ENCODE data around the gene RPLP2. TPM values are rescaled to one million over a fixed set of nuclear protein-coding genes. Genes with fewer than 3 reads are reported as not detected.

The RPLP2 gene
- total RNA-seq, 1 donor from 2014 or later, result 232 TPM

DNA sequence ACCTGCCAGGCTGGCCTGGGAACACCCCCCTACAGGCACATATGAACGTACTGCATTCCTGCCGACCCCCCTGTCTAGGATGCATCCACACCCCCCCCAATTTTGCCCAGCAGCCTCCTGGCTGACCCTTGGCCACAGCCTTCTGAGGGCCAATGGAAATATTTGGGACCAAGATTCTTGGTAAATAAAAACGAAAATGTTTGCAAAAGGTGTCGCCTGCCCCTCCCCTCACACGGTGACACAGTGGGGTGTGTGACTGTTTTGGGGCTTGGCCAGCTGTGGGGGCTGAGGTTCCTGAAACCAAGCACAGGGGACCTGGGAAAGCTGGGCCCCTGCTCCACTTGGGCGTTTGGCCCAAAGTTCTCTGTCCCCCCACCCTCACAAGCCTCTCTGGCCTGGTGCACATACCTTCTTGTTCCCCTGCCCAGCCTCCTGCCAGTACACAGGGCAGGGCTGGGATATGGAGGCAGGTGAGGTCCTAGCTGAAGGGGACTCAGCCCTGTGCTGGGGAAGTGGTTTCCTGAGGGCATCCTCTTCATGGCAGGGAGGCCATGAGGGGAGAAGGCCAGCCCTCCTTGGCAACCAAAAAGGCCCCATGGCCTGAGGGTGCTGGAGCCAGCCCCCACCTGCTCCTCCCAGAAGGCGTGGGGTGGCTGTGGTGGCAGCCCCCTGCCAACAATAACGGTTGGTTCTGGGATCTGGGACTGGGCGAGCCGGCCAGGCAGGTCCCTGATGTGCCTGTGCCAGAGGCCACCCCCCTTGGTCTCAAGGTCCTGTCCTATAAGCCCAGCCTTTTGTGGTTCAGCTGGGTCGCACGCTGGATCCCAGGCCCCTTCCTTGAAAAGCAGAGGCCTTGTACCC, 15.8 kb downstream of the RPLP2 start:
- DNase-seq, result no peak

DNA sequence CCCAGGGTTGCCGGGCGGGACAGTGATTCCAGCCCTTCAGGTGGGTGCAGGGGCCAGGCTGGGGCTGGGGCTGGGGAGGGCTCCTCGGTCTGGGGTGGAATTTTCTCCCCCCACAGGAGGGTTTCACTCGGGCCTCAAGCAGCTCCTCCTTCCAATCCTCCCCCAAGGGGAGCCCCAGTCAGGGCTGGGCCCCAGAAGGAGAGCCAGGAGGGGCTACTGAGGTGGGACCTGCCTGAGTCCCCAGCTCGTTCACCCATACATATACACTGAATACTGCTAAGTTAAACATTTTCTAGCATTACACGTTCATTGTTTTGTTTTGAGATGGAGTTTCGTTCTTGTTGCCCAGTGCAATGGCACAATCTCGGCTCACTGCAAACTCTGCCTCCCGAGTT, 16.5 kb downstream of the RPLP2 start:
- no peak for DNase-seq

DNA sequence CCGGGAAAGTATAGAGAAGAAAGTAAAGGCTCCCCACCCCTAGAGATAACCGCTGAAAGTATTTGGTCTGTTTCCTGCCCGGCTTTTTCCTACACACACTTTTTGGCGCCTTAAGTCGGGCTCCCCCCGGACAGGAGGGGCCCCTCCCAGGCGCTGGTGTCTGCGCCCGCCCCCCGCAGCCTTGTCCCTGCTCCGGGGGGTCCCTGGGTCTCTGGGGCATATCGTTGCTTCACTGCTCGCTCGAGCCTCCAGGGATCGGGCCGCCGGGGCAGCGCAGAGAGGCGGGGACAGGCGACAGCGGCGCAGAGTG, 17.0 kb downstream of the RPLP2 start:
- no peak for DNase-seq

- no peak for DNase-seq
These were observed 17.6 kb downstream of the RPLP2 start for GRCh38 chr11:827146-827896.

DNA sequence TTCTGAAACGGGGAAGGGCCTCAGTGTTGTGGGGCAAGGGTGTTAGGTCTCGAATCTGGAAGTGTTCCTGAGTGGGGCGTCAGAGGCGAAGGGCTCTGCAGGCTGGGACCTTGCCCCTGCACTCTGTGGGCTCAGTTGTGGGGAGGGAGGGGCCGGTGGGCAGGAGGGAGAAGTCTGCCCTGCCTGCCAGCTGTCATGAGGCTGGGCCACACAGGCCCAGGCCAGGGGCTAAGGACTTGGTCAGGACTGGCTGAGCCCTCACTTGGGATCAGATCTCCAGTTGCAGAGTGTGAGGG, 18.1 kb downstream of the RPLP2 start, which contains the start of gene CRACR2B:
TSS of gene CRACR2B (plus strand) at position 23 of the 296 bp plus-strand sequence. CDS start 689 bp downstream, outside the sequence.
- DNase-seq, result no peak

DNA sequence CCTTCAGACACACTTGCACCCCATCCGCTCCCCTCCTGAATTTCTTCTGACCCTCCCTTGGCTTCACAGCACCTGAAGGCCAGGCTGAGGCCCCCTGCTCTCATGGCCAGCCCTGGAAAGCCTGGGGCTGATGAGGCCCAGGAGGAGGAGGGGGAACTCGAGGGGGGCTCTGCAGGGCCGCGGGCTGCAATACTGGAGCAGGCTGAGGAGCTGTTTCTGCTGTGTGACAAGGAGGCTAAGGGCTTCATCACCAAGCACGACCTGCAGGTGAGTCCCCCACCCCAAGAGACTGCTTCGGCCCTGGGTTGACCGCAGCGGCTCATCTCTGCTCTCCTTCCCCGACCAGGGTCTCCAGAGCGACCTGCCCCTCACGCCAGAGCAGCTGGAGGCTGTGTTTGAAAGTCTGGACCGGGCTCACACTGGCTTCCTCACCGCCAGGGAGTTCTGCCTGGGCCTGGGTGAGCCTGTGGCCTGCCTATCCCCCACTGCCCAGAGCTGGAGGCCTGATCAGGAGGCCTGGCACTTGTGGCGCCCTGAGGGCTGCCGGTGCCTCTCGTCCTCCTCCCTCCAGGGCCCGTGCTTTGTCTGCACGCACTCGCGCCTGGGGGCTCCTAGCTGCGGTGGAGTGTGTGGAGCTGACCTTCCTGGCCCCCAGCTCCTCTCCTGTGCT, 18.9 kb downstream of the RPLP2 start:
- DNase-seq, result no peak

- DNase-seq, result peak; percentile 82
These were observed 19.5 kb downstream of the RPLP2 start for GRCh38 chr11:829176-829846.

DNA sequence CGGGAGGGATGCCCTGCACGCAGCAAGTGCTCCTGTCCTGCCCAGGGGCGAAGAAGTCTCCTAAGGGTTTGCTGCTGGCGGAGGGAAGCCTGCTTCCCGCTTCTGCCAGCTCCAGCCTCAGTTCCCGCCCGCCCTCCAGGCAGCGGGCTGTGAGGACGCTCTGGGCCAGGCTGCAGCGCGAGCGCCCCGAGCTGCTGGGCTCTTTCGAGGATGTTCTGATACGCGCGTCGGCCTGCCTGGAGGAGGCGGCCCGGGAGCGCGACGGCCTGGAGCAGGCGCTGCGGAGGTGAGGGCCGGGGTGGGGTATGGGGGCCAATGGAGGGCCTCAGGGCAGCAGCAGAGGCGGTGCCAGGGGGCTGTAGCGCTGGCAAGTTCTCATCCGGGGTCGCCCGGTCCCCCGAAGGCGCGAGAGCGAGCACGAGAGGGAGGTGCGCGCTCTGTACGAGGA, 20.1 kb downstream of the RPLP2 start:
- DNase-seq, result no peak

DNA sequence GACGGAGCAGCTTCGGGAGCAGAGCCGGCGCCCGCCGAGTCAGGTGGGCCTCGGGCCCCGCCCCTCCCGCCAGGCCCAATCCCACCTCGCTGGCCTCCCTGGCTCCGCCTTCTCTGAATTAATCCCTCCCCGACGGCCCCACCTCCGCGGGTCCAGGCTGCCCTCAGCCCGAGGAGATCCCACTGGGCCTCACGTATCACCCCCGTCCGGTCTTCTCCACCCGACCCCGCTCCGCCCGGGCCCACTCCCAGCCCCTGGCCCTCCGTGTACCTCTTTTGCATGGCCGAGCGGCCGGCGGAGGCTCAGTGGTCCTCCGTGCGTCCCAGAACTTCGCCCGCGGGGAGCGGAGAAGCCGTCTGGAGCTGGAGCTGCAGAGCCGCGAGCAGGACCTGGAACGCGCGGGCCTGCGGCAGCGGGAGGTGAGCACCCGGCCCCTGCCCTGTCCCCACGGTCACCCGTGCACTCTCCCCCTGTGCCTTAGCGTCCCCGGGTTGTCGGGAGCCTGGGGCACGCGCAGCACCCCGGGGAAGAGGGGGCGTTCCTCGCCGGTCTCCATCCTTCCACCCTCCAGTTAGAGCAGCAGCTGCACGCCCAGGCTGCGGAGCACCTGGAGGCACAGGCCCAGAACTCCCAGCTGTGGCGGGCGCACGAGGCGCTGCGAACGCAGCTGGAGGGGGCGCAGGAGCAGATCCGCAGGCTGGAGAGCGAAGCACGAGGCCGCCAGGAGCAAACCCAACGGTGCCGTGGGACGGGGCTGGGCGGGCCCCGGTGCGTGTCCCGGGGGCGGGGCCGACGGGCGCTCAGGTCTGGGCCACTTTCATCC, 20.7 kb downstream of the RPLP2 start:
- peak; percentile 82 for DNase-seq

DNA sequence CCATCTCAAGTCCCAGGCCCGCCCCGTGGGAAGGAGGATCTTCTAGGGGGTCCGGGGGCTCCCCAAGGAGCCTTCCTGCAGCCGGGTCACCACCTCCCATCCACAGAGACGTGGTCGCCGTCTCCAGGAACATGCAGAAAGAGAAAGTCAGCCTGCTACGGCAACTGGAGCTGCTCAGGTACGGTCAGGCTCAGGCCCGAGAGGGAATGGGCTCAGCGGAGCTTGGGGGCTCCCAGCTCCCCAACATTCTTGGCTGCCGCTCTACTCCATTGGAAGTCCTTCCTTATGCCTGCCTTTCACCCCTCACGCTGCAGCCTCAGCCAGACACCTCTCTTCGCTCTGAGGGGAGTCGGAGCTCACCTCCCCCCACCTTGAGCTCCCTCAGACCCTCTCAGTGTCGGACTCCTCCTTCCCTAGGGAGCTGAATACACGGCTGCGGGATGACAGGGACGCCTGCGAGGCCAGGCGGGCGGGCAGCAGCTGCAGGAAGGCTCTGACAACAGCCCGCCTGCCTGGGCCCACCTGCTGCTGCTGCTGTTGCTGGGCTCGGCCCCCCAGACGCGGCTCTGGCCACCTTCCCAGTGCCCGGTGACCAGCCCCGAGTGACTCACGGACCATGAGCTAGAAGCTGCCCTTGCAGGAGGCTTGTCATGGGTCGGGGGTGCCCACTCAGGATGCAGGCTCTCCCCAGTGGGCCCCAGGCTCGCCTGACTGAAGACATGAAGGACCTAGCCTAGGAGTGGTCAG, 21.5 kb downstream of the RPLP2 start:
- peak; percentile 69 for DNase-seq

GRCh38 chr11:831961-832528, 22.3 kb downstream of the RPLP2 start:
- no peak for DNase-seq

DNA sequence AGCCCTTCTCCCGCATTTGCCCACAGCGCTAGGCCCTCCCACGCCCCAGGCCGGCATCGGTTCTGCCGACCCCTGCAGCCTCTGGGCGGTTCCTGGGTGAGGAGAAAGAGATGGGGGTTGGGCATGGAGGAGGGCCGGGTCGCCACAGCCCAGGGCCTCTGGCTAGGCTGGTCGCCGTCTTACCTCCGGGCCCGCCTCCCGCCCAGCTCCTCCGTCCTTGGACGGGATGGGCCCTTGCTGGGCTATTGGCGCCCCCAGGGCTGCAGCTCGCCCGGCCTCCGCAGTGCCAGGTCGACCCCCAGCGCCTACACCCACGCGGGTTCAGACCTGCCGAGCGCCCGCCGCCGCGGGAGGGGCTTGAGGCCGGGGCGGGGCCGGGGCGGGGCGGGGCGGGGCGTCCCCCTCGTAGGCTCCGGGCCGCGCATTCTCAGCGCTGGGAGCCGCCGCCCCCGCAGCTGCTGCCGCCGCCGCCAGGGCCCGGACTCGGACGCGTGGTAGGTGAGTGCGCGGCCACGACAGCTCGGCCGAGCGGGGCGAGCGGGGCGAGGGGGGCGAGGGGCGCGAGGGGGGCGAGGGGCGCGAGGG, 22.9 kb downstream of the RPLP2 start, which contains the start of gene CD151:
TSS of gene CD151 (plus strand) at position 424 of the 585 bp plus-strand sequence. CDS start 3,118 bp downstream, outside the sequence.
- peak; percentile 69 for DNase-seq

GRCh38 chr11:833114-833791, 23.5 kb downstream of the RPLP2 start:
- peak; percentile 61 for DNase-seq

GRCh38 chr11:833849-834311, 24.1 kb downstream of the RPLP2 start:
- DNase-seq, result no peak

GRCh38 chr11:834371-835316, 24.9 kb downstream of the RPLP2 start:
- DNase-seq, result peak; percentile 88

DNA sequence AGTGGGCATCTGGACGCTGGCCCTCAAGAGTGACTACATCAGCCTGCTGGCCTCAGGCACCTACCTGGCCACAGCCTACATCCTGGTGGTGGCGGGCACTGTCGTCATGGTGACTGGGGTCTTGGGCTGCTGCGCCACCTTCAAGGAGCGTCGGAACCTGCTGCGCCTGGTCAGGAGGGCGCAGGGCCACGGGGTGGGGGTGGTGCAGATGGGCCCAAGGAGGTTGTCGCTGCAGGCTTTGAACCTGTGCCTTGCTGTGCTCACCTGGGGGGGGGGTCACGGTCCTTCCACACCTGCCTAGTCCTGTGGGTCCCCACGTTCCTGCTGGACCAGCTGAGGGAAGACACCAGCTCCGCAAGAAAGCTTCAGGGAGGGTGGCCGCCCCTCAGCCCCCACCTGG, 26.5 kb downstream of the RPLP2 start:
- no peak for DNase-seq

GRCh38 chr11:836700-837099, 26.9 kb downstream of the RPLP2 start:
- no peak for DNase-seq
